Osteoblast (primary cell): ENCODE data around the gene DPPA5. TPM values are rescaled to one million over a fixed set of nuclear protein-coding genes. Genes with fewer than 3 reads are reported as not detected.
A peak's percentile ranks its signal among the peaks of the same experiment; 100 is the strongest.

Experiments used
- DNase-seq: peaks from one replicate; pipeline ENCODE4 v3.0.0; 2011; ENCODE audit warnings: low spot score, mixed read lengths; ENCODE audit not compliant: insufficient read length; ENCODE audit errors: missing footprints
- H2AFZ ChIP-seq: 2 replicates; pipeline ENCODE4 v1.6.0; 2011; ENCODE audit warnings: mild to moderate bottlenecking, low read length
- H3K27ac ChIP-seq: 2 replicates; pipeline ENCODE4 v1.5.1; 2011; ENCODE audit warnings: mild to moderate bottlenecking, low read depth, low read length, moderate library complexity
- H3K27me3 ChIP-seq: 2 replicates; pipeline ENCODE4 v1.6.0; 2012; ENCODE audit warnings: mild to moderate bottlenecking, control low read depth, inconsistent platforms, low read length, moderate library complexity; ENCODE audit not compliant: insufficient read depth
- H3K36me3 ChIP-seq: 2 replicates; pipeline ENCODE4 v1.5.1; 2011; ENCODE audit warnings: mild to moderate bottlenecking, low read length, control low read depth, moderate library complexity; ENCODE audit not compliant: insufficient read depth
- H3K4me1 ChIP-seq: 2 replicates; pipeline ENCODE4 v1.5.1; 2011; ENCODE audit warnings: mild to moderate bottlenecking, low read length, control low read depth, moderate library complexity; ENCODE audit not compliant: insufficient read depth
- H3K4me2 ChIP-seq: 2 replicates; pipeline ENCODE4 v1.6.0; 2011; ENCODE audit warnings: mild to moderate bottlenecking, low read length; ENCODE audit not compliant: insufficient read depth
- H3K4me3 ChIP-seq: fragments of 200-600 bp; sonication (generic); 3 replicates; pipeline ENCODE4 v1.5.1; 2012; ENCODE audit warnings: mild to moderate bottlenecking, low read length, inconsistent platforms; ENCODE audit not compliant: insufficient read depth
- H3K79me2 ChIP-seq: 2 replicates; pipeline ENCODE4 v1.6.0; 2012; ENCODE audit warnings: mild to moderate bottlenecking, low read length, control low read depth, inconsistent platforms; ENCODE audit not compliant: insufficient read depth
- H3K9me3 ChIP-seq: 2 replicates; pipeline ENCODE4 v1.5.1; 2011; ENCODE audit warnings: low read depth, low read length, control low read depth
- H4K20me1 ChIP-seq: 2 replicates; pipeline ENCODE4 v1.6.0; 2012; ENCODE audit warnings: mild to moderate bottlenecking, low read length, control low read depth; ENCODE audit not compliant: insufficient read depth
- total RNA-seq: library from RNA; depleted of rRNA; stranded (reverse); fragments of >200 nt; gene quantifications from 2 replicates; pipeline ENCODE4 v1.2.3, GENCODE V29; 2012
- TF ChIP-seq, protein P1 (sequence below): IDR thresholded peaks from 2 replicates; pipeline ENCODE4 v1.5.1; 2011; ENCODE audit warnings: mild to moderate bottlenecking, low read depth, low read length, moderate library complexity; ENCODE audit errors: extremely low read depth

The DPPA5 gene
- total RNA-seq, 1 donor, result not detected

DNA sequence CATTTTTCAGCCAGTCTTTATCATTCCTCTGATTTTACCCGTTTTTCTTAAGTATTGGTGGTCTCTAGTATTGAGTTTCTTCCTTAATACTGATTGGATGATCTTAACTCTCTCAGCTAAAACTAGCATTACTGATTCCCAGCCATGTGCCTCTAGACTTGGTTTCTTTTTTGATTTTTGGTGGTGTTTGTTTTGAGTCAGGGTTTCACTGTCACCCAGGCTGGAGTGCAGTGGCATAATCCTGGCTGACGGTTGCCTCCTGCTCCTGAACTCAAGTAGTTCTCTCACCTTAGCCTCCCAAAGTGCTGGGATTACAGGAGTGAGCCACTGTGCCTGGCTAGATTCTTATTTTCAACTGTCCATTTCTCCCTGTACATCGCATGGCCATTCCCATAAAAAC lies 24.9 kb downstream of the DPPA5 start:
- H3K27me3 ChIP-seq, result peaks cover 14% of the 10 kb centered on the region
- no peaks in the 10 kb centered on the region for H3K36me3 ChIP-seq
- H2AFZ ChIP-seq, result peak overlapping the region; percentile 16
- no peak for DNase-seq
- H3K4me1 ChIP-seq, result no peaks in the 10 kb centered on the region
- no peaks in the 10 kb centered on the region for H3K9me3 ChIP-seq
- H4K20me1 ChIP-seq, result no peaks in the 10 kb centered on the region
- no peak overlapping the region for H3K4me2 ChIP-seq
- no peak overlapping the region for H3K27ac ChIP-seq
- no peaks in the 10 kb centered on the region for H3K79me2 ChIP-seq
- no peak overlapping the region for H3K4me3 ChIP-seq
- TF ChIP-seq, protein P1, sequence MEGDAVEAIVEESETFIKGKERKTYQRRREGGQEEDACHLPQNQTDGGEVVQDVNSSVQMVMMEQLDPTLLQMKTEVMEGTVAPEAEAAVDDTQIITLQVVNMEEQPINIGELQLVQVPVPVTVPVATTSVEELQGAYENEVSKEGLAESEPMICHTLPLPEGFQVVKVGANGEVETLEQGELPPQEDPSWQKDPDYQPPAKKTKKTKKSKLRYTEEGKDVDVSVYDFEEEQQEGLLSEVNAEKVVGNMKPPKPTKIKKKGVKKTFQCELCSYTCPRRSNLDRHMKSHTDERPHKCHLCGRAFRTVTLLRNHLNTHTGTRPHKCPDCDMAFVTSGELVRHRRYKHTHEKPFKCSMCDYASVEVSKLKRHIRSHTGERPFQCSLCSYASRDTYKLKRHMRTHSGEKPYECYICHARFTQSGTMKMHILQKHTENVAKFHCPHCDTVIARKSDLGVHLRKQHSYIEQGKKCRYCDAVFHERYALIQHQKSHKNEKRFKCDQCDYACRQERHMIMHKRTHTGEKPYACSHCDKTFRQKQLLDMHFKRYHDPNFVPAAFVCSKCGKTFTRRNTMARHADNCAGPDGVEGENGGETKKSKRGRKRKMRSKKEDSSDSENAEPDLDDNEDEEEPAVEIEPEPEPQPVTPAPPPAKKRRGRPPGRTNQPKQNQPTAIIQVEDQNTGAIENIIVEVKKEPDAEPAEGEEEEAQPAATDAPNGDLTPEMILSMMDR, result no peak

DNA sequence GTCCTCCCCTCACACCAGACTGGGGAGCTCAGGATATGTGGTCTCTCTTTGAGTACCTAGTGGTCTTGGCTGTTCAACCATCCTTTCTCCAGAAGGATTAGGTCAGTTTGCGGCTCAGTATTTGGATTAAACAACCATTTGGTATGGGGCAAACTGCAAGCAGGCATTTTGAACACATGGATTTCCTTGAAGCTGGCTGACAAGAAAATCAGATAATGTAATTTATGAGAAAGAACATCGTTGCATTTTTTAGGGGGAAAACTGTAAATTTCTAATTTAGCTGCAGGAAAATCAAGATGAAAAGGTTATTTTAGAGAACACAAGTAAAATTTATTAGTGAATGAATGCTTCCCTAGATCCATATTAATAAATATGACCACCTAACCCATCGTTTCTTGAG lies 25.3 kb downstream of the DPPA5 start:
- Histone ChIP-seq H3K36me3 (no peaks in the 10 kb centered on the region), H3K27ac (no peak overlapping the region), H2AFZ (no peak overlapping the region), H4K20me1 (no peaks in the 10 kb centered on the region), H3K4me3 (no peak overlapping the region), H3K9me3 (no peaks in the 10 kb centered on the region), H3K4me2 (no peak overlapping the region), H3K79me2 (no peaks in the 10 kb centered on the region), H3K27me3 (peaks cover 14% of the 10 kb centered on the region), H3K4me1 (no peaks in the 10 kb centered on the region)
- TF ChIP-seq, protein P1, result no peak
- no peak for DNase-seq

DNA sequence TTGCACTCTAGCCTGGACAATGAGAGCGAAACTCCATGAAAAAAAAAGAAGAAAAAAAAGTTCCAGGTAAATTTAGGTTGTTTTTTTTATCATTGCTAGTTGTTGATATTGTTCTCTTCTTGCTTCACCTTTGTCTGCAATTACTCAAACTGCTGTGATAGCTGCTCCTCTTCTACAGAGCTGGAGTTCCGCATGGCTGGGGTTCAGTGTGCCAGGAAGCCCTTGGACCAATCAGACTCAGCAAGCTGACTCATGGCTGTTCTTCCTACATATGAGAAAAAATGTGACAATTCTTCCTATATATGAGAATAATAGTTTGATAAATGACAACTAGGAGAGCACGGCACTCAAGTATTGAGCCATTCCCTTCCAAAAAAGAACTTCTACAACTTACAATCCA lies 28.4 kb downstream of the DPPA5 start:
- Histone ChIP-seq H3K4me1 (no peaks in the 10 kb centered on the region), H3K79me2 (no peaks in the 10 kb centered on the region), H4K20me1 (no peaks in the 10 kb centered on the region), H3K36me3 (no peaks in the 10 kb centered on the region), H3K27ac (no peak overlapping the region), H3K4me3 (no peak overlapping the region), H3K4me2 (no peak overlapping the region), H3K27me3 (no peaks in the 10 kb centered on the region), H3K9me3 (no peaks in the 10 kb centered on the region), H2AFZ (no peak overlapping the region)
- TF ChIP-seq, protein P1, result no peak
- DNase-seq, result no peak

DNA sequence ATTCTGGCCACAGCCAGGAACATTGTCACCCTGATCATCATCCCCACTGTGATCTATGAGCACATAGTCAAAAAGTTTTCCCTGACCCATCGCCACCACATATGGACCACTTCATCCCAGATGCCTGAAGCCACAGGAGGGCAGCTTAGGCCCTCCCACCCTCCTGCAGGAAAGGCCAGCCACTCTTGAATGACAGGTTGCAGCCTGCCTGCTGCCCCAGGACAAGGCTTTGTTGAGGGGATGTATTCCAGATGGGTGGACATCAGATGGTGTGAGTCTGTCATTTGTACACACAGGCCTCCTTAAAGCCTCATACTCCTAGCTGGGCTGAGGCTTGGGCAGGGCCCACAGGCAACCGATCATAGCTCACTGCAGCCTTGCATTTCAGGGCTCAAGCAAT lies 30.8 kb downstream of the DPPA5 start:
- Histone ChIP-seq H2AFZ (no peak overlapping the region), H3K79me2 (no peaks in the 10 kb centered on the region), H3K27me3 (no peaks in the 10 kb centered on the region), H3K27ac (no peak overlapping the region), H3K4me1 (no peaks in the 10 kb centered on the region), H3K36me3 (no peaks in the 10 kb centered on the region), H3K9me3 (no peaks in the 10 kb centered on the region), H3K4me2 (no peak overlapping the region), H3K4me3 (no peak overlapping the region), H4K20me1 (no peaks in the 10 kb centered on the region)
- no peak for DNase-seq
- TF ChIP-seq, protein P1, result no peak
